ENCODE measurements around the gene SLC41A1. TPM values are rescaled to one million over a fixed set of nuclear protein-coding genes. Genes with fewer than 3 reads are reported as not detected.

SLC41A1 gene
- total RNA-seq, 4 donors from 2014 or later, result 15.7 to 20.9 (median 18.6) TPM

DNA sequence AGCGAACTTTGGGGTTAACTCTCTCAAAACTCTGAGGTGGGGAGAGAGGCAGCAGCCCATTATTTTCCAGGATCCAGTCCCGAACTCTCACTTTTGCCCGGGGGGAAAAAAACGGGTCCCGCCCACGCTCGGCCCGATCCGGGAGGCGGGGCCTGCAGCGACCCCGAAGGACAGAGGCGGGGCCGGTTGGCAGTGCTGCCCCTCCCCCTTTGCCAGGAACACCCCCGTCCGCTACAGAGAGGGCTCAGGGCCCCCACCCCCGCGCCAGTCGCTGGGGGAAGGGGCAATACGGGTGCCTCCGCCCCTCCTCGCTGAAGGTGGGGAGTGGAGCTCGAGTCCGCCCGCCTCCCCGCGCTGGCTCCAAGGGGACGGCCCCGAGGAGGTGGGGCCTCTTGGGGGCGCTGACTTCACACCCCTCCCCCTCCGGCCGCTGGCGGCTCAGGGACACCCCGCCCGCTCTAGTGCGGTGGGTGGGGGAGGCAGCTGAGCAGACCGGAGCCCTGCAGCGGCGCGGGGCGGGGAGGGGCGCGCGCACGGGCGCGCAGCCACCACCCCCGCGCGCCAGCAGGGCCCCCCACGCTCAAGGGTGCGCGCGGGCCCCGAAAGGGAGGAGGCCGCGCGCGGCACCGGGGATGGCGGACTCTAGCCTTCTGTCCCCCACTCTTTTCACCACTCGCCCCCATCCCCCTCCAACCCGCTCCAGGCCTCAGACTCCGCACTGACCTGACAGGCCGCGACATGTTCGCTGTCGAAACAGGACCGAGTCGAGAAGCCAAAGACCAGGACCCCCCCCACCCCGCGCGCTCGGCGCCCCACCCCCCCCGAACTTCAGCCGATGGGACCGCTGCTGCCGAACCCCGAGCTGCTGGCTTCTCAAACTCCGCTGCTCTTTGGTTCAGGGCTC is 63.5 kb downstream of the SLC41A1 start:
- H3K4me3 ChIP-seq, result peak overlapping the region; percentile 87 to 99 (median 88)
- peak; percentile 81 to 84 for DNase-seq (ENCODE audit: low spot score in 2 of 2)
- peak overlapping the region; percentile 99 to 100 (median 100) for H3K27ac ChIP-seq
- WGBS, 2 donors, result 0 to 2% methylated on average over 14 to 34 of the region's 81 CpGs
- no peaks in the 10 kb centered on the region for H3K9me3 ChIP-seq
- no peaks in the 10 kb centered on the region for H3K36me3 ChIP-seq
- H3K4me1 ChIP-seq, result peaks cover 0 to 43% (median 20%) of the 10 kb centered on the region in 4 donors
- TF ChIP-seq, protein P1, sequence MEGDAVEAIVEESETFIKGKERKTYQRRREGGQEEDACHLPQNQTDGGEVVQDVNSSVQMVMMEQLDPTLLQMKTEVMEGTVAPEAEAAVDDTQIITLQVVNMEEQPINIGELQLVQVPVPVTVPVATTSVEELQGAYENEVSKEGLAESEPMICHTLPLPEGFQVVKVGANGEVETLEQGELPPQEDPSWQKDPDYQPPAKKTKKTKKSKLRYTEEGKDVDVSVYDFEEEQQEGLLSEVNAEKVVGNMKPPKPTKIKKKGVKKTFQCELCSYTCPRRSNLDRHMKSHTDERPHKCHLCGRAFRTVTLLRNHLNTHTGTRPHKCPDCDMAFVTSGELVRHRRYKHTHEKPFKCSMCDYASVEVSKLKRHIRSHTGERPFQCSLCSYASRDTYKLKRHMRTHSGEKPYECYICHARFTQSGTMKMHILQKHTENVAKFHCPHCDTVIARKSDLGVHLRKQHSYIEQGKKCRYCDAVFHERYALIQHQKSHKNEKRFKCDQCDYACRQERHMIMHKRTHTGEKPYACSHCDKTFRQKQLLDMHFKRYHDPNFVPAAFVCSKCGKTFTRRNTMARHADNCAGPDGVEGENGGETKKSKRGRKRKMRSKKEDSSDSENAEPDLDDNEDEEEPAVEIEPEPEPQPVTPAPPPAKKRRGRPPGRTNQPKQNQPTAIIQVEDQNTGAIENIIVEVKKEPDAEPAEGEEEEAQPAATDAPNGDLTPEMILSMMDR (IDR thresholded peaks at IDR 0.05), result peak in 2 of 5 experiments; percentile 16 to 36
- TF ChIP-seq POLR2A (IDR thresholded peaks at IDR 0.05), result peak; percentile 91
- TF ChIP-seq EP300 (IDR thresholded peaks at IDR 0.05), result peak; percentile 59 to 78
- no peaks in the 10 kb centered on the region for H3K27me3 ChIP-seq

DNA sequence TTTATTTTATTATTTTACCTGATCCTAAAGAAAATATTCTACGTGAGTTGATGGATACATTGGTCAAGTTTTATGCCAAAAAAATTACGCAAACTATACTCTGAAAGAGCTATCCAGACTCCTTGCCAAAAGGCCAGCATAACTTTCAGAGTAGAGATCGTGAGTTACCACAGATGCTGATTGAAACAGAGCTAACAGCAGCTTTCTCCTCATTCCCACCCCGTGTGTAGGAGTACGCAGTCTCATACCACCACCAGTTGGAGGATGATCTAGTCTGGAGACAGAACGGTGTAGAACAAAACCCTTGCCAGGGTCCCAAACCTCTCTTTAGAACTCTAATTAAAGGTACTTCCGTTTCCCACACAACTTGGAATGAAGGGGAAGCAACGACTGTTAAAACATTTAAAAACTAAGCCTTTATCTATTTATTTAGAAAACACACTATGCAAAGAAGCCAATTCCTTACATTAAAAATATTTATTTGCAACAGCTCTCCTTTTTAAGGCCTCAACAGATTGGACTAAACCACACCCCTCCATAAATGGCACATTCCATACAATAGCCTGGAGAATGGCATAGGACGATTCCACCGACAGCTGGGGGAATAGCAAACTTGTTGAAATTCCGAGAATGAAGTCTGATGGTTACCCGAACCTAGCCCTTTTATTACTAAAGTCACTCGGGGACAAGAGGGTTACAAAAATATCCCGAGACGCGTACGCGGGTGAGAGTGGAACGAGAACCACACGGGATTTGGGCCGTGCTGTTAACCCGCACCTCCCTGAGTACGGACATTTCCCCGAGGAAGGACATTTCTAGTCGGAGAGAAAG is 64.4 kb downstream of the SLC41A1 start:
- Histone ChIP-seq H3K27me3 (no peaks in the 10 kb centered on the region), H3K4me1 (peaks cover 0 to 48% (median 20%) of the 10 kb centered on the region in 4 donors), H3K4me3 (peak overlapping the region; percentile 59 to 99 (median 87)), H3K9me3 (no peaks in the 10 kb centered on the region), H3K27ac (peak overlapping the region; percentile 99 to 100 (median 100)), H3K36me3 (no peaks in the 10 kb centered on the region)
- peak in 1 of 2 donors; percentile 10 for DNase-seq (ENCODE audit: low spot score in 2 of 2)
- 0% methylated on average over 25 of the region's 25 CpGs for WGBS, 2 donors
- no peak for TF ChIP-seq POLR2A (IDR thresholded peaks at IDR 0.05)
- TF ChIP-seq, protein P1 (IDR thresholded peaks at IDR 0.05), result no peak
- TF ChIP-seq EP300 (IDR thresholded peaks at IDR 0.05), result no peak

DNA sequence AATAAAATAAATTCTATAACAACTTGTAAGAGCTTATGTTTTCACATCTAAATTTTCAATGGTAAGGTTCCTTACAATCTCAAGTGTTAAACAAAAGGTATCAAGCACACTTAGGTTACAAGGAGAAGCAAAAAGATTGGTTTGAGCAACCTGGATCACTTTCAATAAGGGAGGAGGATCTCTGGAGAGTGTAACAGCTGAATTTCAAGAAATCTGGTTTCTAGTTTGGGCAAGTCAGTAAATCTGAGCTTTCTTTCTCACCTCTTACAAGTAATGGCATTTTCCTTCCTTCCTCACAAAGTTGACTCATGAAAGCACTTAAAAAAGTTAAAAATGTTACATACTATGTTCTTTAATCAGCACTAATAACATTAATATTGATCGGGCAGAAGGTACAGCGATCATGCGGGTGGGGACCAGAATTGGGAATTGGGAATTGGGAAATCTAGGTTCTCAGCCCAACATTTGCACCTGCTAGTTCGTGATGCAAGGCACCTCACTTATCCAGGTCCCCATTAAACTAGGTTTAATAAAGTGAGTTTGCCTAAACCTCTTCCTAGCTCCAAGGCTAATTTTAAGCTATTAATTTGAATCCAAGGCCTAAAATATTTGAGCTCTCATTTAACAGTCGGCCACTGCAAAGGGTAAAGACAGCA is 66.1 kb downstream of the SLC41A1 start:
- Histone ChIP-seq H3K4me3 (no peak overlapping the region), H3K27ac (peak overlapping the region in 1 of 4 donors; percentile 10), H3K4me1 (peaks cover 0 to 65% (median 20%) of the 10 kb centered on the region in 4 donors), H3K36me3 (no peaks in the 10 kb centered on the region), H3K9me3 (no peaks in the 10 kb centered on the region), H3K27me3 (no peaks in the 10 kb centered on the region)
- DNase-seq (ENCODE audit: low spot score in 2 of 2), result no peak
- TF ChIP-seq POLR2A (IDR thresholded peaks at IDR 0.05), result no peak
- TF ChIP-seq, protein P1 (IDR thresholded peaks at IDR 0.05), result no peak
- no peak for TF ChIP-seq EP300 (IDR thresholded peaks at IDR 0.05)
- 59 to 64% methylated on average over 5 of the region's 5 CpGs for WGBS, 2 donors

DNA sequence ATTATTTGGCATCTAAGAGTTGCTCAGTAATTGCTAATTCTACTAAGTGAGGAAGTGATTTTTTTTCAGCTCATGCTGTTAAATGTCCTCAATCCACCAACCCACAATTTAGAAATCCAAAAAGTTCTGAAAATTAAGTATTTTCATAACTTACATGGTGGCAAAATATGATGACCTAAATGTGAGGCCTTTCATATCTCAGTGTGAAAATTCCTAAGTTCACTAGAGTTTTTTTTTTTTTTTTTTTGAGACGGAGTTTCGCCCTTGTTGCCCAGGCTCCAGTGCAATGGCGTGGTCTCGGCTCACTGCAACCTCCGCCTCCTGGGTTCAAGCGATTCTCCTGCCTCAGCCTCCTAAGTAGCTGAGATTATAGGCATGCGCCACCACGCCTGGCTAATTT is 68.6 kb downstream of the SLC41A1 start:
- TF ChIP-seq EP300 (IDR thresholded peaks at IDR 0.05), result no peak
- no peak for TF ChIP-seq POLR2A (IDR thresholded peaks at IDR 0.05)
- TF ChIP-seq, protein P1 (IDR thresholded peaks at IDR 0.05), result no peak
- 92 to 97% methylated on average over 8 of the region's 8 CpGs for WGBS, 2 donors
- H3K36me3 ChIP-seq, result peaks cover 0 to 9% (median 0%) of the 10 kb centered on the region in 3 donors
- H3K4me3 ChIP-seq, result no peak overlapping the region
- H3K27ac ChIP-seq, result no peak overlapping the region
- no peaks in the 10 kb centered on the region for H3K27me3 ChIP-seq
- DNase-seq (ENCODE audit: low spot score in 2 of 2), result no peak
- H3K9me3 ChIP-seq, result no peaks in the 10 kb centered on the region
- H3K4me1 ChIP-seq, result peaks cover 0 to 76% (median 20%) of the 10 kb centered on the region in 4 donors

Data from tibial nerve (tissue), 4 donors.